WTC11 (cell line): ENCODE data around the gene PAQR4. TPM values are rescaled to one million over a fixed set of nuclear protein-coding genes. Genes with fewer than 3 reads are reported as not detected.

Experiments used
- CREB1 ChIP-seq: sonication (generic); formaldehyde crosslinking; IDR thresholded peaks from 2 replicates; pipeline ENCODE4 v1.8.0; 2023; ENCODE audit warnings: mild to moderate bottlenecking, missing genetic modification reagents
- CTCF ChIP-seq: fragments of 200-600 bp; IDR thresholded peaks from 2 replicates; pipeline ENCODE4 v1.8.0; 2022; ENCODE audit warnings: antibody characterized with exemption
- ERG ChIP-seq: fragments of 250-450 bp; sonication (Bioruptor Pico); IDR thresholded peaks from 2 replicates; pipeline ENCODE4 v1.8.0; 2021; ENCODE audit warnings: mild to moderate bottlenecking
- ESRRA ChIP-seq: sonication (generic); formaldehyde crosslinking; IDR thresholded peaks from 2 replicates; pipeline ENCODE4 v1.8.1; 2022; ENCODE audit warnings: mild to moderate bottlenecking, missing genetic modification reagents, borderline replicate concordance
- FOXJ3 ChIP-seq: sonication (generic); formaldehyde crosslinking; IDR thresholded peaks from 2 replicates; pipeline ENCODE4 v1.9.0; 2021; ENCODE audit warnings: missing genetic modification reagents, mild to moderate bottlenecking, borderline replicate concordance
- GTF2I ChIP-seq: fragments of 250-450 bp; sonication (Bioruptor Pico); conservative IDR thresholded peaks from 2 replicates; pipeline ENCODE4 v1.4.0; 2021; ENCODE audit warnings: mild to moderate bottlenecking
- HMGA2 ChIP-seq: fragments of 250-450 bp; sonication (Bioruptor Pico); IDR thresholded peaks from 2 replicates; pipeline ENCODE4 v1.4.0; 2021; ENCODE audit warnings: mild to moderate bottlenecking, moderate library complexity
- HMGXB4 ChIP-seq: sonication (generic); formaldehyde crosslinking; IDR thresholded peaks from 2 replicates; pipeline ENCODE4 v1.8.1; 2023; ENCODE audit warnings: mild to moderate bottlenecking, moderate library complexity, missing genetic modification reagents
- IRF1 ChIP-seq: sonication (generic); formaldehyde crosslinking; IDR thresholded peaks from 2 replicates; pipeline ENCODE4 v1.8.0; 2023; ENCODE audit warnings: missing genetic modification reagents
- JAZF1 ChIP-seq: fragments of 250-450 bp; sonication (Bioruptor Pico); IDR thresholded peaks from 2 replicates; pipeline ENCODE4 v1.9.0; 2021; ENCODE audit warnings: moderate library complexity, mild to moderate bottlenecking, inconsistent platforms
- JUN ChIP-seq: sonication (generic); formaldehyde crosslinking; IDR thresholded peaks from 2 replicates; pipeline ENCODE4 v1.8.0; 2023; ENCODE audit warnings: mild to moderate bottlenecking, missing genetic modification reagents
- MXD4 ChIP-seq: fragments of 250-450 bp; sonication (Bioruptor Pico); IDR thresholded peaks from 2 replicates; pipeline ENCODE4 v1.8.0; 2021; ENCODE audit warnings: mild to moderate bottlenecking, moderate library complexity, borderline replicate concordance
- PREB ChIP-seq: sonication (generic); formaldehyde crosslinking; IDR thresholded peaks from 2 replicates; pipeline ENCODE4 v1.8.1; 2022; ENCODE audit warnings: mild to moderate bottlenecking, missing genetic modification reagents, moderate library complexity, borderline replicate concordance
- SMAD3 ChIP-seq: sonication (generic); formaldehyde crosslinking; IDR thresholded peaks from 2 replicates; pipeline ENCODE4 v1.8.0; 2022; ENCODE audit warnings: missing genetic modification reagents, mild to moderate bottlenecking, borderline replicate concordance
- SOX15 ChIP-seq: fragments of 250-450 bp; sonication (Bioruptor Pico); IDR thresholded peaks from 2 replicates; pipeline ENCODE4 v1.9.0; 2021; ENCODE audit warnings: mild to moderate bottlenecking
- TEAD4 ChIP-seq: sonication (generic); formaldehyde crosslinking; IDR thresholded peaks from 2 replicates; pipeline ENCODE4 v1.8.0; 2022; ENCODE audit warnings: mild to moderate bottlenecking, missing genetic modification reagents
- USF1 ChIP-seq: sonication (generic); formaldehyde crosslinking; IDR thresholded peaks from 2 replicates; pipeline ENCODE4 v1.8.0; 2022; ENCODE audit warnings: mild to moderate bottlenecking, missing genetic modification reagents
- ZMAT4 ChIP-seq: fragments of 250-450 bp; sonication (Bioruptor Pico); IDR thresholded peaks from 2 replicates; pipeline ENCODE4 v1.9.0; 2021; ENCODE audit warnings: mild to moderate bottlenecking
- ZNF121 ChIP-seq: sonication (generic); formaldehyde crosslinking; IDR thresholded peaks from 2 replicates; pipeline ENCODE4 v1.8.0; 2023; ENCODE audit warnings: missing genetic modification reagents
- ZNF263 ChIP-seq: sonication (generic); formaldehyde crosslinking; IDR thresholded peaks from 2 replicates; pipeline ENCODE4 v1.8.1; 2022; ENCODE audit warnings: low read depth, mild to moderate bottlenecking, moderate library complexity, missing genetic modification reagents
- ZNF317 ChIP-seq: sonication (generic); formaldehyde crosslinking; IDR thresholded peaks from 2 replicates; pipeline ENCODE4 v1.8.1; 2023; ENCODE audit warnings: low read depth, mild to moderate bottlenecking, moderate library complexity, missing genetic modification reagents, borderline replicate concordance
- ZNF396 ChIP-seq: fragments of 250-450 bp; sonication (Bioruptor Pico); IDR thresholded peaks from 2 replicates; pipeline ENCODE4 v1.8.0; 2021; ENCODE audit warnings: mild to moderate bottlenecking, moderate library complexity, borderline replicate concordance
- ZNF423 ChIP-seq: fragments of 250-450 bp; sonication (Bioruptor Pico); IDR thresholded peaks from 2 replicates; pipeline ENCODE4 v2.1.2; 2022; ENCODE audit warnings: mild to moderate bottlenecking, moderate library complexity
- ZNF512 ChIP-seq: sonication (generic); formaldehyde crosslinking; IDR thresholded peaks from 2 replicates; pipeline ENCODE4 v1.8.1; 2022; ENCODE audit warnings: missing genetic modification reagents, borderline replicate concordance
- ZNF671 ChIP-seq: fragments of 250-450 bp; sonication (Bioruptor Pico); IDR thresholded peaks from 2 replicates; pipeline ENCODE4 v1.8.0; 2021; ENCODE audit warnings: mild to moderate bottlenecking
- total RNA-seq: library from RNA; stranded (reverse); gene quantifications from 3 replicates; pipeline ENCODE4 v1.2.3, GENCODE V29; 2021

The PAQR4 gene
- total RNA-seq, 1 experiment from 2014 or later = 32.4 TPM

- TF ChIP-seq ERG (CRISPR knock-in tag) = peak; percentile 42; the same call in 1 of the 2 replicates
- no peak for TF ChIP-seq SOX15 (CRISPR knock-in tag)
- no peak for TF ChIP-seq ZNF396 (CRISPR knock-in tag)
- no peak for TF ChIP-seq MXD4
- TF ChIP-seq HMGXB4 = peak; percentile 50; the same call in 1 of the 2 replicates
- TF ChIP-seq ZNF512 (CRISPR knock-in tag) = 0 out of 2 replicates have a peak, but pooled peaks have one; percentile 17
- no peak for TF ChIP-seq FOXJ3 (CRISPR knock-in tag)
- TF ChIP-seq USF1 (CRISPR knock-in tag) = peak; percentile 74; the same call in 1 of the 2 replicates
- no peak for TF ChIP-seq ZNF317
- TF ChIP-seq JUN = peak; percentile 92
- TF ChIP-seq GTF2I (CRISPR knock-in tag) = no peak
- TF ChIP-seq SMAD3 (CRISPR knock-in tag) = peak; percentile 84; the same call in 1 of the 2 replicates
- TF ChIP-seq JAZF1 (CRISPR knock-in tag) = no peak
- no peak for TF ChIP-seq ZMAT4 (CRISPR knock-in tag)
- TF ChIP-seq CREB1 (CRISPR knock-in tag) = 0 out of 2 replicates have a peak, but pooled peaks have one; percentile 80
- peak; percentile 94 for TF ChIP-seq ESRRA (CRISPR knock-in tag)
- peak; percentile 91 for TF ChIP-seq IRF1 (CRISPR knock-in tag)
- 0 out of 2 replicates have a peak, but pooled peaks have one; percentile 21 for TF ChIP-seq ZNF263 (CRISPR knock-in tag)
- peak; percentile 85 for TF ChIP-seq TEAD4 (CRISPR knock-in tag)
- no peak for TF ChIP-seq CTCF
- TF ChIP-seq HMGA2 (CRISPR knock-in tag) = no peak
- peak; percentile 71; the same call in 1 of the 2 replicates for TF ChIP-seq PREB (CRISPR knock-in tag)
- peak; percentile 71; the same call in 1 of the 2 replicates for TF ChIP-seq ZNF121 (CRISPR knock-in tag)
- TF ChIP-seq ZNF423 (CRISPR knock-in tag) = no peak
- no peak for TF ChIP-seq ZNF671
Measured at GRCh38 chr16:2968738-2969544, at the start of gene PAQR4 (continued).
